Fibroblast of pulmonary artery (primary cell): ENCODE data around the gene SLC27A5.
"Not testable (repeated sequence)": the region's sequence is repeated elsewhere in the genome, so short reads cannot be mapped to it uniquely, and the experiment has no call there.

Experiments used
- DNase-seq: peaks from one replicate; pipeline ENCODE4 v3.0.0-alpha.2; 2010; ENCODE audit warnings: low read depth
- H3K4me3 ChIP-seq: replicated peaks from 2 replicates; pipeline ENCODE4 v1.5.1; 2011; ENCODE audit warnings: low read depth, mild to moderate bottlenecking, control low read depth, low read length, moderate library complexity
- CTCF ChIP-seq: IDR thresholded peaks from 2 replicates; pipeline ENCODE4 v1.5.1; 2011; ENCODE audit warnings: mild to moderate bottlenecking, control low read depth, low read length, inconsistent platforms; ENCODE audit errors: missing control alignments

Gene SLC27A5

GRCh38 chr19:58471736-58472135 lies 40.1 kb downstream of the SLC27A5 start:
- no peak for DNase-seq
- H3K4me3 ChIP-seq, result no peak overlapping the region
- no peak for TF ChIP-seq CTCF

- not testable (repeated sequence) for DNase-seq, H3K4me3 ChIP-seq
Observed at GRCh38 chr19:58470837-58471543, 40.8 kb downstream of the SLC27A5 start.

GRCh38 chr19:58469241-58470013 lies 42.4 kb downstream of the SLC27A5 start:
- no peak overlapping the region for H3K4me3 ChIP-seq
- DNase-seq, result no peak
- TF ChIP-seq CTCF, result no peak

- no peak for TF ChIP-seq CTCF
- DNase-seq, result no peak
- peak overlapping the region; percentile 32 for H3K4me3 ChIP-seq
Observed at GRCh38 chr19:58468216-58468839, 43.5 kb downstream of the SLC27A5 start.

- peak within 1 kb of the TSS; percentile 76 for H3K4me3 ChIP-seq
- no peak for TF ChIP-seq CTCF
- peak; percentile 96 for DNase-seq
Observed at GRCh38 chr19:58466760-58467589, 44.8 kb downstream of the SLC27A5 start, which contains the start of gene ZNF324. Gene ZNF324 (plus strand): TSS chr19:58467080. CDS start chr19:58469186, 2,106 bp downstream.

GRCh38 chr19:58466089-58466759 lies 45.6 kb downstream of the SLC27A5 start:
- no peak for DNase-seq
- H3K4me3 ChIP-seq, result peak overlapping the region; percentile 76
- TF ChIP-seq CTCF, result no peak
